OCI-LY7 (cell line): ENCODE measurements around the gene CRHR2. TPM values are rescaled to one million over a fixed set of nuclear protein-coding genes. Genes with fewer than 3 reads are reported as not detected.

Experiments used
- BruUV-seq: library from RNA; stranded (reverse); fragments of 400-500 nt; replicated peaks from 2 replicates; lab custom pipeline; 2021; lab: Mats Ljungman, UMichigan
- CTCF ChIA-PET: fragments of 300-600 bp; sonication (Branson Sonifier 250); formaldehyde crosslinking; loops from one replicate; lab custom pipeline; 2022; ENCODE audit warnings: antibody characterized with exemption; ENCODE audit not compliant: unreplicated experiment; lab: Charles Lee
- POLR2A ChIA-PET: fragments of 300-600 bp; sonication (Branson Sonifier 250); formaldehyde crosslinking; loops from one replicate; lab custom pipeline; 2022; ENCODE audit warnings: antibody characterized with exemption; lab: Charles Lee
- DNase-seq: peaks from one replicate; pipeline ENCODE4 v3.0.0-alpha.2; 2015; ENCODE audit warnings: low spot score
- H2AFZ ChIP-seq: fragments of 200-600 bp; sonication (generic), shearing (Covaris generic); 2 replicates; pipeline ENCODE4 v1.6.1; 2014; ENCODE audit warnings: mild to moderate bottlenecking, antibody characterized with exemption, low read length, moderate library complexity
- H3K27ac ChIP-seq: fragments of 200-600 bp; sonication (generic); 2 replicates; pipeline ENCODE4 v1.5.1; 2014; ENCODE audit warnings: mixed run types, low read depth, mild to moderate bottlenecking, moderate library complexity, low read length, inconsistent platforms; ENCODE audit not compliant: poor library complexity, severe bottlenecking
- H3K36me3 ChIP-seq: fragments of 200-600 bp; sonication (generic); 2 replicates; pipeline ENCODE4 v1.6.1; 2014; ENCODE audit warnings: mild to moderate bottlenecking, antibody characterized with exemption, low read length, moderate library complexity, mixed read lengths; ENCODE audit not compliant: insufficient read depth
- H3K4me1 ChIP-seq: fragments of 200-600 bp; sonication (generic); 2 replicates; pipeline ENCODE4 v1.5.1; 2014; ENCODE audit warnings: mild to moderate bottlenecking, low read length; ENCODE audit not compliant: insufficient read depth, poor library complexity, severe bottlenecking
- H3K4me2 ChIP-seq: fragments of 200-600 bp; sonication (generic); 2 replicates; pipeline ENCODE4 v1.6.1; 2014; ENCODE audit warnings: mild to moderate bottlenecking, low read length
- H3K4me3 ChIP-seq: fragments of 200-600 bp; sonication (generic); 2 replicates; pipeline ENCODE4 v1.5.1; 2014; ENCODE audit warnings: mild to moderate bottlenecking, low read depth, low read length; ENCODE audit not compliant: poor library complexity, severe bottlenecking
- H3K79me2 ChIP-seq: fragments of 200-600 bp; sonication (generic); 2 replicates; pipeline ENCODE4 v1.6.1; 2016; ENCODE audit warnings: low read depth, mild to moderate bottlenecking, low read length, moderate library complexity, mixed read lengths; ENCODE audit not compliant: insufficient read depth
- H3K9me2 ChIP-seq: fragments of 200-600 bp; sonication (generic); 2 replicates; pipeline ENCODE4 v1.6.1; 2016; ENCODE audit warnings: mild to moderate bottlenecking, low read length, mixed read lengths; ENCODE audit not compliant: insufficient read depth
- H3K9me3 ChIP-seq: fragments of 200-600 bp; sonication (generic); 2 replicates; pipeline ENCODE4 v1.6.1; 2014; ENCODE audit warnings: mild to moderate bottlenecking, mixed run types, low read length, mixed read lengths
- H4K20me1 ChIP-seq: fragments of 200-600 bp; sonication (generic); 2 replicates; pipeline ENCODE4 v1.6.1; 2014; ENCODE audit warnings: mild to moderate bottlenecking, antibody characterized with exemption, low read length, moderate library complexity, mixed read lengths; ENCODE audit not compliant: insufficient read depth
- CTCF ChIP-seq: fragments of 200-600 bp; sonication (generic); conservative IDR thresholded peaks from 2 replicates; pipeline ENCODE4 v1.5.1; 2014; ENCODE audit warnings: mild to moderate bottlenecking, antibody characterized with exemption, low read length, moderate library complexity, mixed read lengths
- EZH2phosphoT487 ChIP-seq: fragments of 200-600 bp; sonication (generic); IDR thresholded peaks from 2 replicates; pipeline ENCODE4 v1.6.1; 2018; ENCODE audit warnings: low read depth, borderline replicate concordance, mild to moderate bottlenecking, mixed run types, antibody characterized with exemption, low read length, moderate library complexity, mixed read lengths
- intact Hi-C: fragments of 100-400 bp; cut with micrococcal nuclease; formaldehyde crosslinking; loops from one replicate; pipeline ENCODE4 v1.10.0; 2022; ENCODE audit not compliant: unreplicated experiment
- total RNA-seq, 2 experiments: library from RNA; depleted of rRNA in 1 of 2; stranded (reverse); fragments of >200 nt in 1 of 2; shearing (Covaris generic) in 1 of 2; gene quantifications; 2 replicates each; pipeline ENCODE4 v1.2.3, GENCODE V29; 2014 to 2022

Gene CRHR2
- total RNA-seq, 2 experiments from 2014 or later, result not detected

DNA sequence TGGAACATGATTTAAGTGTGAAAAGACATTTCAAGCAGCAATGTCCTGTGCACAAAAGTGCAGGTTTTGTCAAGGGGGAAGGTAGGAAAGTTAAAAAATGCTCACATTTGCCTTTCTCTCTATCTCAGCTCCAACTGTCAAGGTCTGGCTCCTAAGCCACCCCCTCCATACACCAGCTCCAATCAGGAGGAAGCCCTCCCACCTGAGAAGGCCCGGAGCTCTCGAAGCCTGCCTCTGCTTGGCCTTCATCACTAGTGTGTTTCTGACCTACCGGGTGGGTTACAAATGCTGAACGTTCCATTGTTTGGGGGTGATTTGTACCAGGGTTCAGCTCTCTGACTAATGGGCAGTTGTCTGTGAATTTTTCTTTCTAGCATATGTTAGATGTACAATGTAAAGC lies 14.2 kb downstream of the CRHR2 start:
- Histone ChIP-seq H3K9me2 (no peaks in the 10 kb centered on the region), H3K4me3 (no peak overlapping the region), H4K20me1 (no peaks in the 10 kb centered on the region), H3K4me2 (no peak overlapping the region), H3K4me1 (no peaks in the 10 kb centered on the region), H3K79me2 (no peaks in the 10 kb centered on the region), H2AFZ (no peak overlapping the region), H3K27ac (no peak overlapping the region), H3K9me3 (no peaks in the 10 kb centered on the region), H3K36me3 (no peaks in the 10 kb centered on the region)
- DNase-seq, result no peak
- no peak for TF ChIP-seq CTCF
- TF ChIP-seq EZH2phosphoT487, result no peak
- intact Hi-C loops, result no loop called here
- no TSS peak for BruUV-seq
- ChIA-PET CTCF (no interaction called here), POLR2A (interaction anchor here (0.6 to 1.3 kb wide), 2 partner anchors 17 to 251 kb away, joined by 4 to 6 read pairs; no protein-coding TSS in a partner anchor)

- H3K36me3 ChIP-seq, result no peaks in the 10 kb centered on the region
- no peaks in the 10 kb centered on the region for H4K20me1 ChIP-seq
- H3K4me3 ChIP-seq, result no peak overlapping the region
- intact Hi-C loops, result no loop called here
- ChIA-PET CTCF (no interaction called here), POLR2A (interaction anchor here (0.6 kb wide), 1 partner anchor 80 kb away, joined by 4 read pairs; no protein-coding TSS in a partner anchor)
- H2AFZ ChIP-seq, result no peak overlapping the region
- BruUV-seq, result no TSS peak
- DNase-seq, result no peak
- no peak overlapping the region for H3K27ac ChIP-seq
- no peak for TF ChIP-seq EZH2phosphoT487
- no peak for TF ChIP-seq CTCF
- H3K4me2 ChIP-seq, result no peak overlapping the region
- H3K9me2 ChIP-seq, result no peaks in the 10 kb centered on the region
- no peaks in the 10 kb centered on the region for H3K9me3 ChIP-seq
- H3K79me2 ChIP-seq, result no peaks in the 10 kb centered on the region
- H3K4me1 ChIP-seq, result no peaks in the 10 kb centered on the region
Measured at GRCh38 chr7:30667172-30667571, 15.1 kb downstream of the CRHR2 start.

GRCh38 chr7:30665449-30665848 lies 16.8 kb downstream of the CRHR2 start:
- no peak overlapping the region for H3K4me3 ChIP-seq
- no peaks in the 10 kb centered on the region for H3K4me1 ChIP-seq
- no peaks in the 10 kb centered on the region for H3K36me3 ChIP-seq
- no peaks in the 10 kb centered on the region for H3K9me3 ChIP-seq
- POLR2A ChIA-PET, result no interaction called here
- H3K27ac ChIP-seq, result no peak overlapping the region
- no peak for DNase-seq
- H3K9me2 ChIP-seq, result no peaks in the 10 kb centered on the region
- no peak overlapping the region for H3K4me2 ChIP-seq
- no TSS peak for BruUV-seq
- TF ChIP-seq CTCF (no peak), EZH2phosphoT487 (no peak)
- intact Hi-C loops, result no loop called here
- H4K20me1 ChIP-seq, result no peaks in the 10 kb centered on the region
- H2AFZ ChIP-seq, result no peak overlapping the region
- no peaks in the 10 kb centered on the region for H3K79me2 ChIP-seq
- CTCF ChIA-PET, result no interaction called here
